COLO668 (cell line): ENCODE data around the gene GOLGA8S.
"Not testable (repeated sequence)": the region's sequence is repeated elsewhere in the genome, so short reads cannot be mapped to it uniquely, and the experiment has no call there.

Source experiments
- DNase-seq: peaks from one replicate; lab custom pipeline; 2025; ENCODE audit not compliant: unreplicated experiment; lab: John Stamatoyannopoulos, UW

Gene GOLGA8S

DNA sequence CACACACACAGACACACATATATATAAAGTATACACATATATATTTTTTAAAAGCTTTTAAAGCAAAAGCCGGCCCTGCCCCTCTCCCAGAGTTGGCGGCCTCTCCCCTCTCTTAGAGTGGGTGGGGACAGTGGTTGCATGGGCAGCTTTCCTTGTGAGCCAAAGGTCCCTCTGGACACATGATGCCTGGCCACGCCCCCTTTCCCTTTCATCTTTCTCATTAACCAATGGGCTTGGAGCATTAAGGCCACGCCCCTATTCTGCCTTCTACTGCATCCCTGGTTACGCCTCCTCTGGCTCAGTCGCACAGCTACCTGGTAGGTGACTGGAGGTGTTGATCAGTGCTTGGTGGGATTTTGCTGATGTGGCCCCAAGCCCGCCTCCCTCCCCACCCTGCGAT, at the start of gene GOLGA8S:
TSS of gene GOLGA8S (plus strand) at position 301 of the 400 bp plus-strand sequence. CDS start at position 363, 62 bp downstream.
- not testable (repeated sequence) for DNase-seq

GRCh38 chr15:23304805-23305204, 49.7 kb upstream of the GOLGA8S start:
- not testable (repeated sequence) for DNase-seq

DNA sequence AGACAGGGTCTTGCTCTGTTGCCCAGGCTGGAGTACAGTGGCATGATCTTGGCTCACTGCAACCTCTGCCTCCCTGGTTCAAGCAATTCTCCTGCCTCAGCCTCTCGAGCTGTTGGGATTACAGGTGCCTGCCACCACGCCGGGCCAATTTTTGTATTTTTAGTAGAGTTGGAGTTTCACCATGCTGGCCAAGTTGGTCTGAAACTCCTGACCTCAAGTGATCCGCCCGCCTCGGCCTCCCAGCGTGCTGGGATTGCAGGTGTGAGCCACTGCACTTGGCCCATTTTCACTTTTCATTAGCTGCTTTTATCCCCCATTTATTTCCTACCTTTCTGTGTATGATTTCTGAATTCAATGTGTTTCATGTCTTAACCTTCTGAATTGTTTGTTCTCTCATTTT, 48.6 kb upstream of the GOLGA8S start:
- not testable (repeated sequence) for DNase-seq

GRCh38 chr15:23311233-23311632, 43.3 kb upstream of the GOLGA8S start:
- DNase-seq: not testable (repeated sequence)

DNA sequence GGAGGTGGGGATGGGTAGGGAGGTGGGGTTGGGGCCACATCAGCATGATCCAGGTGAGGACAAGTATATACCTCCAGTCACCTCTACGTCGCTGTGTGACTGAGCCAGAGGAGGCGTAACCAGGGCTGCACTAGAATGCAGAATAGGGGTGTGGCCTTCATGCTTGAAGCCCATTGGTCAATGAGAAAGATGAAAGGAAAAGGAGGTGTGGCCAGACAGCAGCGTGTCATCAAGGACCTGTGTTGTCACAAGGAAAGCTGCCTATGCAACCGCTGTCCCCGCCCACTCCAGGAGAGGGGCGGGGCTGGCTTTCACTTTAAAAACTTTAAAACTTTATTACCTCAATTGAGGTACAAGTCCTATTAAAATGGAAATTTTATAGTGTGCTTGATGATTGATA, 20.5 kb upstream of the GOLGA8S start, which contains the start of gene GOLGA6L26:
TSS of gene GOLGA6L26 (minus strand) at position 101 of the 400 bp plus-strand sequence. CDS start at position 40, 61 bp downstream.
- not testable (repeated sequence) for DNase-seq

DNA sequence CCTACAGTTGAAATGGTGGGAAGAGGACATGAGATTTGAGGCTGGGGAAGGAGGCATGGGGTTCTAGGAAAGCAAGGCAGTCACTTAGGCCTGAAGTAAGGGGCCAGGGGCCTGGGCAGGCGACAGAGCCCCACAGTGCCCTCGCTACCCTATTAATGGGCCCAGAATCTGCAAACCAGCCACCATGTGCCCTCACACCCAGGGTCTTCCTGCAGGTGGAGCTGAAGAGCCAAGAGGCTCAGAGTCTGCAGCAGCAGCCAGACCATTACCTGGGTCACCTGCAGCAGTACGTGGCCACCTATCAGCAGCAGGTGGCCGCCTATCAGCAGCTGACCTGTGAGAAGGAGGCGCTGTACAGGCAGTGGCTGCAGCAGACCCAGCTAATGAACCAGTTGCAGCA, 8.1 kb downstream of the GOLGA8S start:
- not testable (repeated sequence) for DNase-seq

GRCh38 chr15:23364261-23364660, 9.7 kb downstream of the GOLGA8S start:
- DNase-seq: not testable (repeated sequence)

- DNase-seq: no peak
These were observed 16.0 kb downstream of the GOLGA8S start for GRCh38 chr15:23370578-23370977.

DNA sequence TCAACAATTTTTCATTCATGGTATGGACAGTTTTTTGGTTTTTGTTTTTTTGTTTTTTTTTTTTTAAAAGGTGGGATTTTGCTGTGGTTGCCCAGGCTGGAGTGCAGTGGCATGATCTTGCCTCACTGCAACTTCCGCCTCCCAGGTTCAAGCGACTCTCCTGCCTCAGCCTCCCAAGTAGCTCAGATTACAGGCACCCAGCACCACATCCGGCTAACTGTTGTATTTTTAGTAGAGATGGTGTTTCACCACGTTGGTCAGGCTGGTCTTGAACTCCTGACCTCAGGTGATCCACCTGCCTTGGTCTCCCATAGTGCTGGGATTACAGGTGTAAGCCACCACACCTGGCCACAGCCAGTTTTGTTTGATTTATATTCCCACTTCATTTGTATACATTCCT, 16.6 kb downstream of the GOLGA8S start:
- DNase-seq: not testable (repeated sequence)

GRCh38 chr15:23371868-23372267, 17.3 kb downstream of the GOLGA8S start:
- DNase-seq: not testable (repeated sequence)

GRCh38 chr15:23372284-23372683, 17.7 kb downstream of the GOLGA8S start:
- DNase-seq: no peak

DNA sequence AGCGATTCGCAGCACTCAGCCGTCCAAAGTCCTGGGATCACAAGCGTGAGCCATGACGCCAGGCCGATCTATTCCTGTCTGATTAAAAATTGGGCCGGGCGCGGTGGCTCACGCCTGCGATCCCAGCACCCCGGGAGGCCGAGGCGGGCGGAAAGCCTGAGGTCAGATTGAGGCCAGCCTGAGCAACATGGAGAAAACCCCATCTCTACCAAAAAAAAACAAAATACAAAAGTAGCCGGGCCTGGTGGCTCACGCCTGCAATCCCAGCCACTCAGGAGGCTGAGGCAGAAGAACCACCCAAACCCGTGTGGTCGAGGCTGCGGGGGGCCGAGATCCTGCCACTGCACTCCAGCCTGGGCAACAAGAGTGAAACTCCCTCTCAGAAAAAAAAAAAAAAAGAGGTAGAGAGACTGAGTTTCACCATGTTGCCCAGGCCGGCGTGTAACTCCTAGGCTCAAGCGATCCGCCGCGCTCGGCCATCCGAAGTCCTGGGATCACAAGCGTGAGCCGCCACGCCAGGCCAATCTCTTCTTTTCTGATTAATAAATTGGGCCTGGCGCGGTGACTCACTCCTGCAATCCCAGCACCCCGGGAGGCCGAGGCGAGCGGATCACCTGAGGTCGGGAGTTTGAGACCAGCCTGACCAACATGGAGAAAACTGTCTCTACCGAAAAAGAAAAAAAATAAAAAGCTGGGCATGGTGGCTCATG, 18.5 kb downstream of the GOLGA8S start:
- DNase-seq: not testable (repeated sequence)

DNA sequence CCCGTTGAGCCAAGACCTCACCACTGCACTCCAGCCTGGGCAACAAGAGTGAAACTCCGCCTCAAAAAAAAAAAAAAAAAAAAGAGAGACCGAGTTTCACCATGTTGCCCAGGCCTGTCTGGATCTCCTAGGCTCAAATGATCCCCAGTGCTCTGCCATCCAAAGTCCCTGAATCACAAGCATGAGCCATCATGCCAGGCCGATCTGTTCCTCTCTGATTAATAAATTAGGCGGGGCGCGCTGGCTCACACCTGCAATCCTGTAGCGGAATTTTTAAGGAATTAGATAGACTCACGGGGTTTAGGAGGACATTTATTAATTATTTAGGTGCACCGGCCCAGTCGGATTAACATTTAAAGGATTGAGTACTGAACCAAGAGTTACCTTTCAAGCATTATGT, 19.7 kb downstream of the GOLGA8S start:
- not testable (repeated sequence) for DNase-seq

- DNase-seq: not testable (repeated sequence)
These were observed 24.4 kb downstream of the GOLGA8S start for GRCh38 chr15:23378946-23379345.

DNA sequence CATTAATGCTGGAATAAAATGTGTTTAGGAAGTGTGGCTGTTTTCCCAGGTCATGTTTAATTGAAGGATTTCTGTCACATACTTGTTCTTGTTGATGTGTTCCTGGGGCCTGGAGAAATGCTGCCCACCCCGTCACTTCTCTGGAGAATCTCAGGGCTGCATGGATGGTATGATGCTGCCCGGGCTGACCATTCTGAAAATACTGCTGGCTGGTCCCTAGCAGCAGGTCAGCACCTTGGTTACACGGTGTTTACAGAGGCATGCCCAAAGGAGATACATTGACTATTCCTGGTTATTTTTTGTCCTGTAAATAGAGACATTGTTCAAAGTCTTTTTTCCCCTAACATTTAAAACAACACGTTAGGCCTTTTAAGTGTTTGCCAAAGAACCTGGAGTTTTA, 26.2 kb downstream of the GOLGA8S start:
- DNase-seq: not testable (repeated sequence)

- DNase-seq: not testable (repeated sequence)
These were observed 26.6 kb downstream of the GOLGA8S start for GRCh38 chr15:23381192-23381591.

DNA sequence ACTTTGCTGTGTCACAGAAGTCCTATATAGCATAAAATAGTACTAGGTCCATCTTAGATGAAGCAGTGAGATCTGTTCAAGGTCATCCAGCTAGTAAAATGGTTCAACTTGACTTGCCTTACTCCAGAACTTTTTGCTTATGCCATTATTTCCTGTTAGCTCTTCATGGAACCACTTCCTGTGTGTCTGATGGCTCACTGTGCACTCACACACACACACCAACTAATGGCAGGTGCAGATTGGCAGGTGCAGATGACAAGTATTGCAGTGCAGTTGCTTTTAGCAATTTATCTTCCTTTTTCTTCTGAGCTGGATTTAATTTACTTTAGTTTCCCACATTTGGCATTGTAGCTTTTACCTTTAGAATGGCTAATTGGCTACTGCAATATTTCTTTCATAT, 29.8 kb downstream of the GOLGA8S start:
- peak; percentile 8 for DNase-seq

DNA sequence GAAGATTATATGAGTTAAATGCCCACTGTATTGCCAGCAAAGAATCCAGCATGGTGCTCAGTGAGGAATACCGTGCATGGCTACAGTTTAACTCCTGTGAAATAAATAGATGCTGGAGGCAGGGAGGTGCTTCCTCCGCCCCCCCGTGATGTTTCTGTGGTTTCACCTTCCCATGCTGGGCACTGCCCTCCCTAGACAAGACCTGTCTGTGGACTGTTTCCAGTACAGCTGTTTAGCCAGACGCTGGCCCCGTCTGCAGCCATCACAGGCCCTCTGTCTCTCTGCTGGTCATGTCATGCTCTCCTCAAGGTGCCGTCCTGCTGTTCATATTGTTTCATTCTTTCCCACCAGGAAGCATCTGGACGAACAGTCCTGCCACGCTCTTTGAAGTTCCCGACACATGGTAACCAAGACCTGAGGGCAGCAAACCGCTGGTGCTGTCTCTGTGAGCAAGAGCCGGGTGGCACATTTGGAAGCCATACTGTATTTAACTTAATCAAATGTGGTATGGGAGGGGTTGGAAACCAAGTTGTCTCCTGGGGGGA, 31.4 kb downstream of the GOLGA8S start:
- no peak for DNase-seq

GRCh38 chr15:23387621-23388190, 33.2 kb downstream of the GOLGA8S start:
- no peak for DNase-seq

GRCh38 chr15:23395030-23395692, 40.6 kb downstream of the GOLGA8S start:
- no peak for DNase-seq

- no peak for DNase-seq
These were observed 41.3 kb downstream of the GOLGA8S start for GRCh38 chr15:23395832-23396231.

- DNase-seq: no peak
These were observed 43.2 kb downstream of the GOLGA8S start for GRCh38 chr15:23397779-23398178.
